ENCODE data around the gene P2RX7.

DNA sequence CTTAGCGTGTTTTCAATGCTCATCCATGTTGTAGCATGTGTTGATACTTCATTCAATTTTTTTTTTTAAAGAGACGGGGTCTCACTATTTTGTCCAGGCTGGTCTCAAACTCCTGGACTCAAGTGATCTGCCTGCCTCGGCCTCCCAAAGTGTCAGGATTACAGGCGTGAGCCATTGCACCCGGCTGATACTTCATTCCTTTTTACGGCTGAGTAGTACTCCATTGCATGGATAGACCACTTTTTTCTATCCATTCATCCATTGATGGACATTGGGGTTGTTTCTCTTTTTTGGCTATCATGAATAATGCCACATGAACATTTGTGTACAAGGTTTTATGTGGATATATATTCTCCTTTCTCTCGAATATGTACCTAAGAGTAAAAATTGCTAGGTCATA is 1.2 kb downstream of the P2RX7 start:
- TF ChIP-seq, protein P1, sequence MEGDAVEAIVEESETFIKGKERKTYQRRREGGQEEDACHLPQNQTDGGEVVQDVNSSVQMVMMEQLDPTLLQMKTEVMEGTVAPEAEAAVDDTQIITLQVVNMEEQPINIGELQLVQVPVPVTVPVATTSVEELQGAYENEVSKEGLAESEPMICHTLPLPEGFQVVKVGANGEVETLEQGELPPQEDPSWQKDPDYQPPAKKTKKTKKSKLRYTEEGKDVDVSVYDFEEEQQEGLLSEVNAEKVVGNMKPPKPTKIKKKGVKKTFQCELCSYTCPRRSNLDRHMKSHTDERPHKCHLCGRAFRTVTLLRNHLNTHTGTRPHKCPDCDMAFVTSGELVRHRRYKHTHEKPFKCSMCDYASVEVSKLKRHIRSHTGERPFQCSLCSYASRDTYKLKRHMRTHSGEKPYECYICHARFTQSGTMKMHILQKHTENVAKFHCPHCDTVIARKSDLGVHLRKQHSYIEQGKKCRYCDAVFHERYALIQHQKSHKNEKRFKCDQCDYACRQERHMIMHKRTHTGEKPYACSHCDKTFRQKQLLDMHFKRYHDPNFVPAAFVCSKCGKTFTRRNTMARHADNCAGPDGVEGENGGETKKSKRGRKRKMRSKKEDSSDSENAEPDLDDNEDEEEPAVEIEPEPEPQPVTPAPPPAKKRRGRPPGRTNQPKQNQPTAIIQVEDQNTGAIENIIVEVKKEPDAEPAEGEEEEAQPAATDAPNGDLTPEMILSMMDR (IDR thresholded peaks at IDR 0.05): no peak
- no peak for TF ChIP-seq POLR2A (IDR thresholded peaks at IDR 0.05)

All from adrenal gland (tissue), 5 donors.